HG03521 (cell line): ENCODE results near the gene LMF1.

Source experiments
- ATAC-seq: cut with Tn5 transposase; IDR thresholded peaks from one replicate; pipeline ENCODE4 v1.9.1; 2021; ENCODE audit warnings: mild to moderate bottlenecking, moderate library complexity; ENCODE audit not compliant: unreplicated experiment

LMF1 gene

GRCh38 chr16:931626-932500, 38.9 kb downstream of the LMF1 start:
- ATAC-seq: no peak

GRCh38 chr16:931171-931570, 39.6 kb downstream of the LMF1 start:
- ATAC-seq: no peak

- ATAC-seq: no peak
Observed at GRCh38 chr16:930511-930910, 40.3 kb downstream of the LMF1 start.

- ATAC-seq: no peak
Observed at GRCh38 chr16:930076-930475, 40.7 kb downstream of the LMF1 start.

- ATAC-seq: no peak
Observed at GRCh38 chr16:929227-930073, 41.3 kb downstream of the LMF1 start.

- no peak for ATAC-seq
Observed at GRCh38 chr16:928526-928925, 42.3 kb downstream of the LMF1 start.

GRCh38 chr16:927931-928330, 42.9 kb downstream of the LMF1 start:
- ATAC-seq: no peak

GRCh38 chr16:927406-927805, 43.4 kb downstream of the LMF1 start:
- ATAC-seq: no peak

- no peak for ATAC-seq
Observed at GRCh38 chr16:926715-927114, 44.1 kb downstream of the LMF1 start.

GRCh38 chr16:924806-925205, 46.0 kb downstream of the LMF1 start:
- ATAC-seq: no peak

GRCh38 chr16:924063-924462, 46.7 kb downstream of the LMF1 start:
- ATAC-seq: no peak

- no peak for ATAC-seq
Observed at GRCh38 chr16:923184-923583, 47.6 kb downstream of the LMF1 start.

GRCh38 chr16:922051-922450, 48.7 kb downstream of the LMF1 start:
- no peak for ATAC-seq

GRCh38 chr16:921321-921905, 49.4 kb downstream of the LMF1 start:
- ATAC-seq: no peak

- no peak for ATAC-seq
Observed at GRCh38 chr16:920717-921116, 50.1 kb downstream of the LMF1 start.

- ATAC-seq: no peak
Observed at GRCh38 chr16:920051-920681, 50.6 kb downstream of the LMF1 start.

GRCh38 chr16:919658-920050, 51.1 kb downstream of the LMF1 start:
- ATAC-seq: no peak

- no peak for ATAC-seq
Observed at GRCh38 chr16:918741-919657, 51.8 kb downstream of the LMF1 start.

GRCh38 chr16:918068-918467, 52.7 kb downstream of the LMF1 start:
- no peak for ATAC-seq

- ATAC-seq: no peak
Observed at GRCh38 chr16:917591-918061, 53.2 kb downstream of the LMF1 start.
